GM19023 (cell line): ENCODE measurements around the gene TBCD.
"Not testable (repeated sequence)": the region's sequence is repeated elsewhere in the genome, so short reads cannot be mapped to it uniquely, and the experiment has no call there.

Source experiments
- ATAC-seq: cut with Tn5 transposase; IDR thresholded peaks from one replicate; pipeline ENCODE4 v1.9.1; 2021; ENCODE audit warnings: mild to moderate bottlenecking, moderate library complexity; ENCODE audit not compliant: unreplicated experiment

TBCD gene

DNA sequence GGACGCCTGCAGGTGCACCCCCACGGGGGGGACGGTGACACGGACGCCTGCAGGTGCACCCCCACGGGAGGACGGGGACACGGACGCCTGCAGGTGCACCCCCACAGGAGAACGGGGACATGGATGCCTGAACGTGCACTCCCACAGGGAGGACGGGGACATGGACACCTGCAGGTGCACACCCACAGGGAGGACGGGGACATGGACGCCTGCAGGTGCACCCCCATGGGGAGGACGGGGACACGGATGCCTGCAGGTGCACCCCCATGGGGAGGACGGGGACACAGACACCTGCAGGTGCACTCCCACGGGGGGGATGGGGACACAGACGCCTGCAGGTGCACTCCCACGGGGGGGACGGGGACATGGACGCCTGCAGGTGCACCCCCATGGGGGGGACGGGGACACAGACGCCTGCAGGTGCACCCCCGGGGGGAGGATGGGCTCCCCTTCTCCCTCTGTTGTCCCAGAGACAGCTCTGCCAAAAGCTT is 213.0 kb downstream of the TBCD start:
- no peak for ATAC-seq

DNA sequence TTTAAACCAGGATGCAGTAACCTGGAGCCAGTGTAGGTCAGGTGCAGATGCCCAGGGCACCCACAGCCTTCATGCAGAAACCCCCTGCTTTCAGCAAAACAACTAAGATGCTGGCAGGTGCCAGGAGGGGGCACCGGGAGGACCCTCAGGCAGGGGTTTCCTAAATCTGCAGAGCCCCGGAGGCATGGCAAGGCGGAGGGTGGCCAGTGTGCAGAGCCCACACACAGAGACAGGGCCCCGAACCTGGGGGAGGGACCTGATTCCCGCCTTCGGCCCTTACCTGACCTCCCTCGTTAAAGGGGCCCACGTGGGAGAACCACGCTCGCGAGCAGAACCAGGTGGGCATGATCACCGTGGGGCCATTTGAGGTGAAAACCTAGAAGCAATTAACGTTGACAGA is 213.5 kb downstream of the TBCD start:
- ATAC-seq: no peak

DNA sequence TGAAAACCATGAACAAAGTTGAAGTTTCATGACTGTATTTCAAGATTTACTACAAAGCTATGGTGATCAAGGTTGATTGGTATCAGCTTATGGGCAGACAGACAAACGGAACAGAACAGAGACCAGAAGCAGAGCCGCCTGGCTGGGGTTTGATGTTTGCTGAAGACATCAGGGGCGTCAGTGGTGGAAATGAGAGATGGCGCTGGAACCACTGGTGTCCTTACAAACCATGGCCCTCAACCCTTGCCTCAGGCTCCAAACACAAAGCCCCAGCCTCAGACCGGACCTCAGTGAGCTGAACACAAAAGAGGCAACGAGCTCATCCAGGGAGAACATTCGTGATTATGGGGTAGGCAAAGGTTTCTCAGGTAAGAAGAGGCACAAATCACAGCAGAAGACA is 214.6 kb downstream of the TBCD start:
- no peak for ATAC-seq

DNA sequence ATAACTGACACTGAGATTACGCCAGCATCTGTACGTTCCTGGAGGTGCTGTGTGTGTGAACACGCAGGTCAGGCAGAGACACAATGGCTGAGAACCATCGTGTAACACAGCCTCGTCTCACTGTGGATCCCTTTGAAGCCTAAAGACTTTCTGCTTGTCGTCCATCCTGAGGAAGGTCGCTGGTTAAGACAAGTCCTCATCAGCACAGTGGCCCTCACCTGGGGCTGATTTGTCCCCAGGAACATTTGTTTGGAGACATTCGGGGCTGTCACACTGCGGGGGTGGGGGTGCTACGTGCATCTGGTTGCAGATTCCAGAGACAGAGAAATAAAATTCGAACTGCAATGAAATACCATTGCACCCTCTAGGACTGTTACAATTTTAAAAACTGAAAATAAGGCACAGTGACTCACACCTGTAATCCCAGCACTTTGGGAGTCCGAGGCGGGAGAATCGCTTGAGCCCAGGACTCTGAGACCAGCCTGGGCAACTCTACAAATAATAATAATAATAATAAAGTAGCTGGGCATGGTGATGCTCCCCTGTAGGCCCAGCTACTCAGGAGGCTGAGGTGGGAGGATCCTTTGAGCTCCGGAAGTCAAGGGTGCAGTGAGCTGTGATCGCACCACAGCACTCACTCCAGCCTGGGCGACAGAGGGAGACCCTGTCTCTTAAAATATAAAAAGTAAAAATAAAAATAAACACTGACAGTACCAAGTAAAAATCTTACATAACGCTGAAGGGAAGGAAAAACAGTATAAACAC is 215.6 kb downstream of the TBCD start:
- no peak for ATAC-seq

DNA sequence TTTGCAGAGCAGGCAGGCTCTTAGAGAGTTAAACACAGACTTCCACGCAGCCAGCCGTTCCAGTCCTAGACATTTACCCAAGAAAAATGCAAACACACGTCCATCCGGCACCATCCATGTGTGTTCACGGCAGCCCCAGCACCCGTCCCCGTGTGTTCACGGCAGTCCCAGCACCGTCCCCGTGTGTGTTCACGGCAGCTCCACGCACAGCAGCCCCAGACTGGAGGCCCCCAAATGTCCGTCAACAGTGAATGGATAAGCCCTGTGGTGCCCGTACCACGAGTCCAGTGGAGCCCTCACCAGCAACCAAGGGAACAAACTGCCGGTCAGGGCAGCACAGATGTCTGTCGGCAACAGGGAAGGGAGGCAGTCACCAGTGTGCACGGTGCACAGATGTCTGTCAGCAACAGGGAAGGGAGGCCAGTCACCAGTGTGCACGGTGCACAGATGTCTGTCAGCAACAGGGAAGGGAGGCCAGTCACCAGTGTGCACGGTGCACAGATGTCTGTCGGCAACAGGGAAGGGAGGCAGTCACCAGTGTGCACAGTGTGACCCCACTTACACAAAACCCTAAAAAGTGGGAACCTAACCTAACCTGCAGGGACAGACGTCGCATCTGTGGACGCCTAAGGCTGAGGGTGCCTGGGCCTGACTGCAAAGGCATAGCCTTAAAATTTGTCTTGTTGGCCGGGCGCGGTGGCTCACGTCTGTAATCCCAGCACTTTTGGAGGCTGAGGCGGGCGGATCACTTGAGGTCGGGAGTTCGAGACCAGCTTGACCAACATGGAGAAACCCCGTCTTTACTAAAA is 216.4 kb downstream of the TBCD start:
- not testable (repeated sequence) for ATAC-seq

DNA sequence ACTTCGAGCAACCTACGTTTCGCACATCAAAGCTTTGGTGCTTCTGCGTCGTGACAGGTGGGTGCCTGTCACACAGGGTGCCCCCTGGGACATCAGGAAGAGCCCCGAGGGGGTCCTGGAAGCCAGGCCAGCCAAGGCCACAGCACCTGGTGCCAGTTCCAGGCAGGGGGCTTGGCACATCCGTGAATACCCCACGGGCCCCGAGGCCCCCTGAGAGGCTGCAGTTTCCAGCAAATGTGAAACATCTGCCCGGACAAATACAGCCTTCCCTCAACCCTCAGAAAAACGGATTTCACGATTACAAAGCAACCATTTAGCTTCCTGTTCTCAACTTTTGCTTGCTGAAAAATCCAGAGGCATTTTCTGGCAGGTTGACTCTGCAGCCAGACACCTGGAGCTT is 218.2 kb downstream of the TBCD start:
- no peak for ATAC-seq

DNA sequence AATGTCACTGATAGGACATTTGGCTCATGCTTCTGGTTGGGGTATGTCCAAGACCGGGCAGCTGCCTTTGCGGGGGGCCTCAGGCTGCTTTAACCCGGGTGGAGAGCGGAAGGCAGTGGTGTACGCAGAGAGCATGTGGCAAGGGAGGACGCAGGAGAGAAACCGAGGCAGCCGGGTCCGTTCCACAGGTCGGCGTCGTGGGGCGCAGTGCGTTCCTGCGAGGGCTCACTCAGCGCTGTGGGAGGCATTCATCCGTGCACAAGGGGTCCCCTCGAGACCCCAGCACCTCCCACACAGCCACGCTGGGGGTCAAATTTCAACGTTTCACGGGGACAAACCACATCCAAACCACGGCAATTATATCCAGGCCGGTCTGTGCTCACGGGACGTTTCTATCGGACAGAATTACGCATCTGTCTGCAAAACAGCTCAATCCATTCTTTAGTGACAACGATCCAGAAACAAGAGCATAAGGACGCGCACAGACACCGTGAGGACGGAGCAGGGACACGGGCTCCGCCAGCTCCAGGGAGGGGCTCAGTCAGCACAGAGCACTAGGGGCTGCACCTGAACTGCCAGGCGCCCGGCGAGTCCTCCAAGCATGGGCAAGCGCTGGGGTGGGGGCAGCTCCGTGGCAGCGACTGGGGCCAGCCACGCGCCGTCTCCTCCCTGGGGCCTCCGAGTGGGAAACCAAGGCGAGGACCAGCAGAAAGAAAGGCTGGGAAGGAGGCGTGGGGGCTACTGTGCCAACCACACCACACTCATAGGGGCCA is 219.1 kb downstream of the TBCD start:
- no peak for ATAC-seq

DNA sequence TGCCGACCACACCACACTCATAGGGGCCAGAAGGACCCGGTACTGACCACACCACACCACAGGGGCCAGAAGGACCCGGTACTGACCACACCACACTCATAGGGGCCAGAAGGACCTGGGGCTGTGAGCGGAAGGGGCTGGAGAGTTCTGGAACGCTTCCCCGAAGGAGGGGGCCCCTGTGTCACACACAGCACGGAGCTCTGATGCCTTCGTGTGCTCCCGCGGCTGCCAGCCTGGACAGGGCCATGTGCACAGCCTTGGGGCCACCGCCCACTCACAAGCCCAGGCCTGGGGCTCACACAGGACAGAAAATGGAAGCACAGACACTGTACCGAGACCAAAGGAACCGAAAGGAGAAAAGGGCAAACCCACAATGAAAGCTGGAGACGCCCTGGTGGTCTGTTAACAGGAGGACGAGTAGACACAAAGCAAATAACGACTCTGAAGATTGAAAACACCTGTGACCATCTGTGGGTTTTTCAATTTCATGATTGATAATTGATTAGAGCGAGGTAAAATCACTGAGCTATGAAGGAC is 221.0 kb downstream of the TBCD start:
- ATAC-seq: no peak

DNA sequence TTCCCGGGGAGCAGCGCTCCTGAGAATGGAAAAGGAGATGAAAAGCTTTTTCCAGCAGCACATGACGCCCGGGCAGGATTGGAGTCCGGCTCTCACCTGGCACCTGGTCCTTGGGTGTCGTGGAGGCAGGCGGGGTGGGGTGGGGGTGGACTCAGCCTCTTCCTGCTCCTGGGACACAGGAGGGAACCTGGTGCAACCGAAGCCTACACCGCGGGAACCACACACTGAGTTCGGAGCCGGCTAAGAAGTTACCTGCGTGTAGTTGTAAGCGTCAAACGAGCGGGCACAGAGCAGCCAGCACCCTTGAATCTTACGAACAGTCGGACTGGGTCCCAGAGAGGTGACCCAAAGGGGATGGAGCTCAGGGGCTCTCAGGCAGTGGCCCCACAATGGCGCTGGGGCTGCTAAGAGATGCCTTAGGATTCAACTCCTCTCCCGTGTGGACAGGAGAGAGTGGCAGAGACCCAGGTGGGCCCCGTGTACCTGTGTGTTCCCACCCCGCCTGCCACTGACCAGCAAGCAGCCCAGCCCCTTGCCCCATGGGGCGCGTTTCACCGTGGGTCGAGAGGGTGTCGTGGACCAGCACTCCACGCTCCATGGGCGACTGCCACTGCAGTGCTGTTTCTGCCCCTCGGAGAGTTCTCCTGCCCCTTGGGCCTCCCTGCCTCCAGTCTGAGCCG is 221.7 kb downstream of the TBCD start:
- ATAC-seq: no peak

DNA sequence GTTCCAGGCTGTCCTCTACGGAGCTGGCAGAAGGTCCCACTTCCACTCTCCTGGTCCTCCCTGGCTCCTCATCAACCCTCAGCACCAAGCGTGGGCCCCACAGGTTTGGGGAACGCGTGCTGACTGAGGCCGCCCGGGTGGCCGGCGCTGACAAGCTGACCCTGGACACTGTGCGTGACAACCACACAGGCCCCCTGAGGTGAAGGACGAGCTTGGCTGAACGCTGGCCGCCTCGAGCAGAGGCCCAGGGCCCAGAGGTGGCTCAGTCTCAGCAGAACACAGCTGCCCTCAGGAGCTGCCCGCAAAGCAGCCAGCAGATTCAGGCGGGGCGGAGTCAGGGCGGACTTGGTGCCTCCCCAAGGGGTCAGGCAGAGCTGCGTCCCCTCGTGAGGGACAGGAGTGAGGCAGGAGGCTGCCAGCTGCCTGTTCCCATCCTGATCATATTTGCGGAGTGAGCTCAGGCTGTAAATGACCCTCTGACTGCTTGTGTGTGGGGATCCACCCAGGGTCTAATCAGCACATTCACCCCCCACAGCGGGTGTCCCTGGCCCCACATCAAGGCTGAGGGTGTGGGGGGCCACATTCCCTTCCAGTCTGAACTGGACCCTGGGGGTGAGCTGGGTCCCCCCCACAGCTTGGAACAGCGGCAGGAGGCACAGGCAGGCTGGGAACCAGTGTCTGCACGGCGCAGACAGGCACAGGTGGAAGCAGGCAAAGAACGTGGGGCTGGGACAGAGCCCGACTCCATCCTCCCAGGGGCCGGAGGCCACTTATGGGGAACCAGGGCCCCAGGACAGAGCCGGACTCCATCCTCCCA is 222.5 kb downstream of the TBCD start:
- ATAC-seq: no peak

DNA sequence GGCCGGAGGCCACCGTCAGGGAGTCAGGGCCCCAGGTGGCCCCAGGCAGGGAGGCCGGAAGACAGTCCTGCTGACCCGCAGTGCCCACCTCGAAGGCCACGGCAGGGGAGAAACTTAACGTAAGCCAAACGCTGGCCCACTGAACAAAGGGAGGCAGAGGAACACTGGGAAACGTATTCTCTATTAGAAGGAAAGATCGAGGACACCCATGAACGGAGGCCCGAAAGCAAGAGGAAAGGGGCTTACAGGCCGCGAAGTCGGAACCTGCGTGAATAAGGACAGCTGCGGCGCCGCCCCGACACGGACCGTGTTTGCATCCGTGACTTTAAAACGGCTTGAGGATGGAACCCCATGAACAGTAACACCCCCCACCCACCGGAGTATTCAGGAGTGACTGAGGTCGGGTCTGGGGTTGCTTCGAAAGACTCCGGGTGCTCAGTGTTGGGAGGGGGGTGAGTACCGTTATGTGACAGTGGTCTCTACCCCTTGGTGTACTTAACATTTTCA is 225.2 kb downstream of the TBCD start:
- ATAC-seq: no peak

DNA sequence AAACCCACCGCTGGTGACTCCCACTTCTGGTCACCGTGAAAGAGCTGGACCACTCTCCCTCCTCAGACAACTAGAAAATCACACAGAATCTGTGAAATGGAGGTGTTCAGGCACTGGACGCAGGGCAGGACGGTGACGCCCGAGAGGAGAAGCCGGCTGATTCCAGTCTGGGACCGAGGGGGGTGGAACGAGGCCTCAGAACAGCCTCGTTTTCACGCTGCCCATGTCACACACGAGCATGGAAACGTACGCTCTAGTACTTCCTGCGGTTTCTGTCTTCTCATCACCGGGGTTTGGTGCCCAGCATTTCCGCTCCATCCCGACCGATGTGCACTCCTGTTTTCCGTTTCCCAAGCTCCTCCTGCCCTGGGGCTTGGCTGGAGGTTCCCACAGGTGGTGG is 225.7 kb downstream of the TBCD start:
- ATAC-seq: no peak

DNA sequence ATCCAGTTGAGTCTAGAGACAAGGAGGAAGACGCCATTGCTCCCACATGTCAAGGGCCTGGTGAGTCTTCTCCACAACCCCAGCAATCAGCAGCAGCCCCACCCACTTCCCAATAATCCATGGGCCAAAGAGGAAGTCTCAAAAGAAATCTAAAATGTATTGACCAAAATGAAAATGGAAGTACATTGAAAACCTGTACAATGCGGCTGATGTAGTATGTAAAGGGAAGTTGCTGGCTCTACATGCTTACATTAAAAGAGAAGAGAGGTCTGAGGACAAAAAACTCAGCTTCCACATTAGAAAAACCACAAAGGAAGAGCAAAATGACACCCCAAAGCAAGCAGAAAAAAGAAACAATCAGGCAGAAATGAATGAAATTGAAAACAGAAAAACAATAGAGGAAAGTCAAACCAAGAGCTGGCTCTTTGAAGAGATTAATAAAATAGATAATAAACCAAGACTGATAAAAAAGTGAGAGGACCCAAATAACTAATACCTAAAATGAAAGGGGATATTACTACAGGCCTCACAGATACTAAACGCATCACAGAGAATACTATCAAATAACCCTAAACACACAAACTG is 227.0 kb downstream of the TBCD start:
- ATAC-seq: no peak

DNA sequence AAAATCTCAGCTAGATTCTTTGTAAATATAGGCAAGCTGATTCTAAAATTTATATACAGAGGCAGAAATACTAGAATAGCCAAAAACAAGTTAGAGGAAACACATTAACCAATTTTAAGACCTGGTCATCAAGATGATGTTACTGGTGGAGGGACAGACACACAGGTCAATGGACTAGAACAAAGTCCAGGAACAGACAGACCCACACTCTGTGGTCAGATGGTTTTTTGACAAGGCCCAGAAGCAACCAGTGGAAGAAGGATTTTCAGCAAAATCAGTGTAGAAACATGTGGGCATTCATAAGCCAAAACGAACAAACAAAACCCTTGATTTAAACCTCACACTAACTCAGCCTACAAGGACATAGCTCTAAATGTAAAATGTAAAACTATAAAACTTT is 227.9 kb downstream of the TBCD start:
- no peak for ATAC-seq

DNA sequence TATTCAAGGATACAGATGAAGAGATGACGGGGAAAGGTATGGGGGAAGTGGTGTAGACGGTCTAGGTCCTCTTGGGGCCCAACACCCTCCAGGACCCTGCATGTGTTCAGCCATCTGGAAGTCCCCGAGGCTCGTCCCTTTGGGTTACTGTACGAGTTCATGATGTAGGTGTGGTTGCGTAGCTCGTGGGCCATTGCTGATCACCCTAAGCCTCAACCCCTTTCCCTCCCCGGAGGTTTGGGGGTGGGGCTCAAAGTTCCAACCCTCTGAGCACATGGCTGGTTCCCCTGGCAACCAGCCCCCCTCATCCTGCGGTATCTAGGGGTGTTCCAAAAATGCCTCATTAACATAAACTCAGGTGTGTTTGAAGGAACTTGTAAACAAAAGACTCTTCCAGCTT is 228.8 kb downstream of the TBCD start:
- no peak for ATAC-seq

DNA sequence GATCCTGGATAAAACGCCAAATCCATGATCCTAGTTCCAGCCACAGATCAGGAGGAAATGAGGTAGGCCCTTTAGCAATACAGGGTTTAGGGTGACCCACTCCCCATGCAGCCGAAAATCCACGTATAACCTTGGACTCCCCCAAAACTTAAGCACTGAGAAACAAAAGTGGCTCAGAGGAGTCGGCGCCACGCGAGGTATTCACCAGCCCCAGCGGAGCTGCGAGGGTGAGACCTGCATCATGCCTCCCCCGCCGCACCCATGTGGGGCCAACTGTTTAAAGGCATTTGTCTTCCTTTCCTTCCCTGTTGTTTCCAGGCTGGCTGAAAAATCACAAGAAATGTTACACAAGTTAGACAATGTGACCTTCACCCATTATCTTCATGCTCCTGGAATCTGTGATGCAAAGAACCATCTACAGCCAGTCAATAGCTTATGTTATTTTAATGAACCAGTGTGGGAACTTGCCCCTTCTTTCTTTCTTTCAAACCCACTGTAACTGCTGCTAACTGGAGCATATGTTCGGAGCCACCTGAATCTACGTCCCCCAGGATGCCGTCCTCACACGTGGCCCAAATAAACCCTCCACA is 229.4 kb downstream of the TBCD start:
- ATAC-seq: no peak

DNA sequence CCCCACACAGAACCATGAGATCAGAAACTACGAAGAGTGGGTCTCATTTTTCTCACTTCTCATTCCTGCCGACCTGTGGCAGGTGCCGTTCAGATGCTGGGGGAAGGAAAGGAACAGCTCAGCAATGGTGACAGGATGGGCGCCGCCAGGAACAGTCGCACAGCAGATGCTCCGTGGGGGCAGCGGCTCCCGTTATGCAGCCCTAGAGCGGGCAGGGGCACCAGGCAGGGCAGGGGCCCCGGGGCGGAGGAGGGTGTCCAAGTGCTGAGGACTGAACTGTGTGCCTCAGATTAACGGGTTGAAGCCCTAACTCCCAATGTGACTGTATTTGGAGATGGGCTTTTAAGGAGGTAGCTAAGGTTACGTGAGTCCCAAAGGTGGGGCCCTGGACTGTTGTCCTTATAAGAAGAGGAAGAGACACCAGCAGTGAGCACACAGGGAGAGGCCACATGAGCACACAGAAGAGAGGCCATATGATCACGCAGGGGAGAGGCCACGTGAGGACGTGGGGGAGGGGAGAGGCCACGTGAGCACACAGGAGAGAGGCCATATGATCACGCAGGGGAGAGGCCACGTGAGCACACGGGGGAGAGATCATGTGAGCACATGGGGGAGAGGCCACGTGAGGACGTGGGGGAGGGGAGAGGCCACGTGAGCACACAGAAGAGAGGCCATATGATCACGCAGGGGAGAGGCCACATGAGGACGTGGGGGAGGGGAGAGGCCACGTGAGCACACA is 231.8 kb downstream of the TBCD start:
- no peak for ATAC-seq

DNA sequence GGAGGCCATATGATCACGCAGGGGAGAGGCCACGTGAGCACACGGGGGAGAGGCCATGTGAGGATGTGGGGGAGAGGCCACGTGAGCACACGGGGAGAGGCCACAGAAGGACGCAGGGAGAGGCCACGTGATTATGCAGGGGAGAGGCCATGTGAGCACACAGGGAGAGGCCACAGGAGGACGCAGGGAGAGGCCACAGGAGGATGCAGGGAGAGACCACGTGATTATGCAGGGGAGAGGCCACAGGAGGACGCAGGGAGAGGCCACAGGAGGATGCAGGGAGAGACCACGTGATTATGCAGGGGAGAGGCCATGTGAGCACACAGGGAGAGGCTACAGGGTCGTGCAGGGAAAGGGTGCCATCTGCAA is 232.4 kb downstream of the TBCD start:
- ATAC-seq: not testable (repeated sequence)
